LNCaP clone FGC (cell line): Measurements from ENCODE around the gene UQCC3.

Experiments
- DNase-seq: peaks from one replicate; pipeline ENCODE4 v3.0.0-alpha.2; 2011; ENCODE audit warnings: low read depth
- H3K4me3 ChIP-seq: 2 replicates; pipeline ENCODE4 v1.5.1; 2011; ENCODE audit warnings: mild to moderate bottlenecking, low read depth, low read length, control low read depth
- CTCF ChIP-seq: IDR thresholded peaks from 2 replicates; pipeline ENCODE4 v1.5.1; 2012; ENCODE audit warnings: mild to moderate bottlenecking; ENCODE audit not compliant: control insufficient read depth, insufficient read depth; ENCODE audit errors: extremely low read depth

Gene UQCC3

GRCh38 chr11:62709247-62710000 is 38.0 kb downstream of the UQCC3 start:
- 0 out of 2 replicates have a peak, but pooled peaks have one; percentile 3 for TF ChIP-seq CTCF
- H3K4me3 ChIP-seq: peak overlapping the region; percentile 59
- peak; percentile 98 for DNase-seq

- peak overlapping the region; percentile 59 for H3K4me3 ChIP-seq
- TF ChIP-seq CTCF: no peak
- no peak for DNase-seq
Observed at GRCh38 chr11:62710001-62710345, 38.5 kb downstream of the UQCC3 start.

- TF ChIP-seq CTCF: no peak
- no peak overlapping the region for H3K4me3 ChIP-seq
- DNase-seq: no peak
Observed at GRCh38 chr11:62712276-62712812, 40.9 kb downstream of the UQCC3 start.

GRCh38 chr11:62712861-62713260 is 41.4 kb downstream of the UQCC3 start:
- no peak overlapping the region for H3K4me3 ChIP-seq
- TF ChIP-seq CTCF: no peak
- DNase-seq: no peak

- no peak for DNase-seq
- TF ChIP-seq CTCF: no peak
Observed at GRCh38 chr11:62713343-62713742, 41.9 kb downstream of the UQCC3 start.

GRCh38 chr11:62715150-62716130 is 44.0 kb downstream of the UQCC3 start:
- DNase-seq: no peak
- H3K4me3 ChIP-seq: no peak overlapping the region
- TF ChIP-seq CTCF: no peak

More at GRCh38 chr11:62713343-62713742, 41.9 kb downstream of the UQCC3 start:
- no peak overlapping the region for H3K4me3 ChIP-seq
